Gastrocnemius medialis (tissue), 4 donors: ENCODE measurements around the gene ATXN1. TPM values are rescaled to one million over a fixed set of nuclear protein-coding genes. Genes with fewer than 3 reads are reported as not detected.

Experiments used
- ATAC-seq, 2 donors: fragments of 150-250 bp; one replicate each; pipeline ENCODE4 v1.9.1; 2016
- DNase-seq, 2 donors: peaks; one replicate each; pipeline ENCODE4 v3.0.0-alpha.2; 2019
- H3K27ac ChIP-seq, 4 donors: fragments of 200-600 bp; sonication (generic); 1 replicate in 1 of 4; 2 replicates in 3 of 4; pipeline ENCODE4 v1.5.1; 2016 to 2018; ENCODE audit warnings: mild to moderate bottlenecking in 2 of 4, moderate library complexity in 1 of 4
- H3K27me3 ChIP-seq, 3 donors: fragments of 200-600 bp; sonication (generic) in 2 of 3; 1 replicate in 1 of 3; 2 replicates in 2 of 3; pipeline versions ENCODE4 v1.5.1 to v1.6.0; 2016 to 2019; ENCODE audit warnings: mild to moderate bottlenecking in 1 of 3, moderate library complexity in 1 of 3
- H3K36me3 ChIP-seq, 2 donors: fragments of 200-600 bp; sonication (generic) in 1 of 2; one replicate each; pipeline ENCODE4 v1.5.1; 2017 to 2018
- H3K4me1 ChIP-seq, 2 donors: fragments of 200-600 bp; sonication (generic) in 1 of 2; one replicate each; pipeline ENCODE4 v1.5.1; 2016 to 2017; ENCODE audit warnings: mild to moderate bottlenecking in 2 of 2
- H3K4me3 ChIP-seq, 4 donors: fragments of 200-600 bp; sonication (generic) in 3 of 4; 1 replicate in 1 of 4; 2 replicates in 3 of 4; pipeline ENCODE4 v1.5.1; 2016 to 2019; ENCODE audit warnings: mild to moderate bottlenecking in 2 of 4
- H3K9me3 ChIP-seq, 3 donors: fragments of 200-600 bp; sonication (generic) in 2 of 3; 1 replicate in 1 of 3; 2 replicates in 2 of 3; pipeline ENCODE4 v1.5.1; 2016 to 2019
- CTCF ChIP-seq, 5 experiments: fragments of 450-650 bp in 3 of 5; fragments of 200-600 bp in 2 of 5; sonication (generic) in 2 of 5; IDR thresholded peaks in 4 of 5; conservative IDR thresholded peaks in 1 of 5; 1 replicate in 4 of 5; 2 replicates in 1 of 5; pipeline ENCODE4 v1.5.1; 2016 to 2019; ENCODE audit warnings: antibody characterized with exemption in 5 of 5, mild to moderate bottlenecking in 3 of 5, moderate library complexity in 3 of 5
- POLR2A ChIP-seq, 2 donors: fragments of 450-650 bp; IDR thresholded peaks; one replicate each; pipeline ENCODE4 v1.6.1; 2017; ENCODE audit warnings: antibody characterized with exemption in 2 of 2, mild to moderate bottlenecking in 2 of 2, moderate library complexity in 2 of 2
- in situ Hi-C, 4 donors: fragments of 200-750 bp; cut with MboI; loops; one replicate each; pipeline versions ENCODE4 v1.15.0 to v1.8.0; 2017; ENCODE audit warnings: low sequenced_read_pairs in 4 of 4
- intact Hi-C: fragments of 100-400 bp; cut with DNase I; formaldehyde crosslinking; loops from one replicate; pipeline ENCODE4 v1.15.1; 2023; ENCODE audit warnings: low total_unique reads
- total RNA-seq, 4 donors: library from RNA; depleted of rRNA; stranded (reverse); fragments of >200 nt; gene quantifications; one replicate each; pipeline versions ENCODE4 v1.1.0 to v1.2.3, GENCODE V29; 2016

Gene ATXN1
- total RNA-seq, 4 donors from 2014 or later = 21.8 to 42.9 (median 33.1) TPM

DNA sequence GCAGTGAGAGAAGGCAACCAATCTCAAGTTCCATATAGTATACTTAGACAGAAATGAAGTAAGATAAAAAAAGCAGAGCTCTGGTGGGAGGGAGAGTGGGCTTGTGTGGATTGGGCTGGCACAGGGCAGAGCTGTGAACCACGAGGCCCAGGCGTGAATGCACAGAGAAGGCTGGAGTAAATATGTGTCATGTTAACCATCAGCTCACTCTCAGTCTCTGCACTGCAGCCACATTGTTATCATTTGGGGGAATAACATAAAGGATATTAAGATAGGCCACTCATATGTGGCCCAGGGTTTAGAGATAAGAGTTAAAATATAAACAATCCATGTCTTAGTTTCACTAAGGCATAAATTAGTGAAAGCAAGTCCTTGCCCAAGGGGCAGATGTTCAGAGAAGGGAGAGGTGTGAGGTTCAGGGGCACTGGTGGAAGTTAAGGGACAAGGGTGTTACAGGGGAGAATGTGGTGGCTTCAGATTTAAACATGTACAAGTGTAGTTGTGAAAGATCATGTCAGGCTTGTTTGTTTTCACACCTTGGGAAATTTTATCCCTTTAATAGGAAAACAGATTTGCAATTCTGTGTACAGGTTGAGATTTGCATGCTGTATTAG lies 508.5 kb downstream of the ATXN1 start:
- H3K4me1 ChIP-seq = peaks cover 26 to 29% of the 10 kb centered on the region in 2 donors
- H3K27ac ChIP-seq = peak overlapping the region; percentile 28 to 81 (median 56)
- no peaks in the 10 kb centered on the region for H3K27me3 ChIP-seq
- intact Hi-C loops = no loop called here
- peaks cover 0 to 66% of the 10 kb centered on the region in 2 donors for H3K36me3 ChIP-seq
- TF ChIP-seq POLR2A (IDR thresholded peaks at IDR 0.05) (no peak), CTCF (IDR thresholded peaks at IDR 0.05 in 4 of 5, conservative IDR thresholded peaks at IDR 0.05 in 1 of 5) (no peak)
- H3K9me3 ChIP-seq = no peaks in the 10 kb centered on the region
- no peak overlapping the region for H3K4me3 ChIP-seq
- DNase-seq = no peak
- in situ Hi-C loops = no loop called here
- ATAC-seq = no peak

DNA sequence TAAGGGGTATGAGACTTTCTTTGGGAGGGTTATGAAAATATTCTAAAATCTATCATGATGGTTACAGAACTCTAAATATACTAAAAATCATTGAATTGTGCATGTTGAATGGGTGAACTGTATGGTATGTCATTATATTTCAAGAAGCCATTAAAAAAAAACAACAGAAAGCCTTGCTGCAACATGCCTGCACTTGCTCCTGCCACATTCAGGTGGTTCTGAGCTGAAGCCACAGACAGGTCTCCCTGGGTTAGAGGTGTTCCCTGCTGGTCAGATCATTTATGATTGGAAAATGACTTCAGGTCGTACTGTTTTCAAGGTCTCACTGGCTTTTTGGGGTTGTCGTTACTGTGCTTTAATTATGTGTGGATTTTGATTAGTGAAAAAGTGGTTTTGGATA lies 509.6 kb downstream of the ATXN1 start:
- H3K9me3 ChIP-seq = no peaks in the 10 kb centered on the region
- no peaks in the 10 kb centered on the region for H3K27me3 ChIP-seq
- DNase-seq (no peak), ATAC-seq (no peak)
- H3K27ac ChIP-seq = peak overlapping the region in 3 of 4 donors; percentile 23 to 81 (median 28)
- no peak for TF ChIP-seq POLR2A (IDR thresholded peaks at IDR 0.05)
- no peak for TF ChIP-seq CTCF (IDR thresholded peaks at IDR 0.05 in 4 of 5, conservative IDR thresholded peaks at IDR 0.05 in 1 of 5)
- in situ Hi-C loops = no loop called here
- H3K4me1 ChIP-seq = peaks cover 19 to 24% of the 10 kb centered on the region in 2 donors
- H3K4me3 ChIP-seq = no peak overlapping the region
- intact Hi-C loops = no loop called here
- peaks cover 0 to 77% of the 10 kb centered on the region in 2 donors for H3K36me3 ChIP-seq

DNA sequence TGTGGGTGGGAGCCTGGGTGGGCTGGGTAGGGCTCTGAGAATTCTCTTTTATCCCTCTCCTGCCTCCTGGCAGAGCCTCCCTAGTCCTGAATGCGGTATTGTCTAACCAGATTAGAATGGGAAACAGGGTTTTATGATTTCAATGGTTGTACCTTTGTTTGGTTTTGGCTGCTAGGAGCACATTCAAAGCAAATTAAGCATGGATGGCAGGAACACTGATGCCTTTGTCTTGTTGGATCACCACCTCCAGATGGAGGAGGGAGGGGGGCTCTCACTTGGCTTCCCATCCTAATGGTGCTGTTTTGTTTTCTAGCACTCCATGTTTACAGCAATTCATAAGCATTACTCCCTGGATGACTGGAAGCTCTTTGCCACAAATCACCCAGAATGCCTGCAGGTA lies 511.3 kb downstream of the ATXN1 start:
- DNase-seq (no peak), ATAC-seq (no peak)
- Histone ChIP-seq H3K36me3 (peaks cover 0 to 76% of the 10 kb centered on the region in 2 donors), H3K27ac (peak overlapping the region in 3 of 4 donors; percentile 2 to 13 (median 10)), H3K4me1 (peaks cover 21 to 30% of the 10 kb centered on the region in 2 donors), H3K9me3 (no peaks in the 10 kb centered on the region), H3K27me3 (no peaks in the 10 kb centered on the region), H3K4me3 (no peak overlapping the region)
- in situ Hi-C loops (no loop called here), intact Hi-C loops (no loop called here)
- TF ChIP-seq POLR2A (IDR thresholded peaks at IDR 0.05) = no peak
- no peak for TF ChIP-seq CTCF (IDR thresholded peaks at IDR 0.05 in 4 of 5, conservative IDR thresholded peaks at IDR 0.05 in 1 of 5)
